Measurements from ENCODE around the gene DLG2.
"Not testable (repeated sequence)": the region's sequence is repeated elsewhere in the genome, so short reads cannot be mapped to it uniquely, and the experiment has no call there.

Gene DLG2

DNA sequence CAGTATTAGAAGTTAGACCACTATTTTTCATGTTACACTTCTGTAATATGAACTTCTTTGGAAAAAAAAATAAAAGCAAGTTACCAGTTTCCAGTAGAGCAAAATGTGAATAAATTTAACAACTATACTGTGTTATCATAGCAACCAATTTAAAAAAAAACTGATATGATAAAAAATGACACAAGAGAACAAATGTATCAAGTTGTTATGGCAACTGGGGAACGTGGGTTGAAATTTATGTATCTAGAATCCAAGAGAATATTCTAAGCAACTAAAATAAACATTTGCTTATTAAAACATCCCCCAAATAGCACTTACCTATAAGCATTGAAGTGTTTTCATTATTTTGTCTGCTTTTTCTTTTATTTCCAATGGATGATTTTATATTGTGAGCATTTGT lies 442.4 kb downstream of the DLG2 start:
- DNase-seq: no peak

DNA sequence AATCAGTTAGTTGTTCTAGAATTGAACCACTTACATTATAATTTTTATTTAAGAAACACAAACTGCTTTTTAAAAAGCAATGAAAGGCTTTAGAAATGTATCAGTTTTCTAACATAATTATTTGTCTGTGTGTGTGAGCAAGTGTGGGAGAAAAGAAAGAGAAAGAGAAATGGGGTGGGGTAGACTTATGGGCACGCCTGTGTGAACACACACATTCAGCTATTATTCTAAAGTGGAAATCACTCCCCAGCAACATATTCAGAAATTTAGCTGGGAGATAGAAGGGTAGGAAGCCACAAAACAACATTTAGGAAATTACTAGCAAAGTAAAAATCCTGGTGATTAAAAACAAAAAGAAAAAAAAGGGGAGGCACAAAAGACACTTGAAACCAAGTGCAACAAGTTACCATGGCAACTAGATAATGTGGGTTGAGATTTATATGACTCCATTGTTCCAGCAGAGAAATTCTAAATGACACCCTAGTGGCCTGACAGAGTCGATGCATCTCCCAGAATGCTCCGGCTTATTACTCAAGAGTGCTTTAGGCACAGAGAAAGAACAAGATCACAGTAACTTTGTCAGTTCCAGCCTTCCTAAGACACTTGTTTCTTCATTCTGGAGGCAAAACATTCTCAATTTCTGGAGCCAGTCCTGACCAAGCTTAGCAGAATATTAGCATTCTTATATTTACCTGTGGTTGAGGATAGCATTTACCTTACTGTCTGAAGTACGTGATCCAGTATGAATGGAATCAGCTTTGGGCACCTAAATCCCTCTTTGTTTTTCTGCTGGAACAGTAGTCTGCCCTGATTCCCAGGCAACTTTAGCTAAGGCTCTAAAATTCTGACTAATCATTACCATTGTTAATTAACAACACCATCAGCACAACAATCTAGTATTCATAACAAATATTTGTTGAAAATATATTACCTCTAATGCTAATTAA lies 444.4 kb downstream of the DLG2 start:
- no peak for DNase-seq

DNA sequence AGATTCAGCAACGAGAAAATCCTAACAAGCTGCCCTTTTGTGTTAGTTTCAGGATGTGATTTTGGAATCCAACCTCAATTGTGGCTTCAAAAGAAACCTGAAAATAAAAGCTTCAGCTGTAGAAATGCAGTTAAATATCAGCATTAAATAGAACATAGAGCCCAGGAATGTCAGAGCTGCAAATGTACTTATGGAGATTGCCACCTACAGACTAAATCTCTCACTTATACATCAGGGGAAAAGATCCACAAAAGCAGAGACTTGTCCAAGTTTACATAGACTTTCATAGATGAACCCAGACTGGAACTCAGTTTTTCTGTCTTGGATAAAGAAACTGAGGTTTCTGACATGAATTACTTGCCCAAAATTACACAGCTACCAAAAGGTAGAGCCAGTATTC lies 446.6 kb downstream of the DLG2 start:
- DNase-seq: no peak

DNA sequence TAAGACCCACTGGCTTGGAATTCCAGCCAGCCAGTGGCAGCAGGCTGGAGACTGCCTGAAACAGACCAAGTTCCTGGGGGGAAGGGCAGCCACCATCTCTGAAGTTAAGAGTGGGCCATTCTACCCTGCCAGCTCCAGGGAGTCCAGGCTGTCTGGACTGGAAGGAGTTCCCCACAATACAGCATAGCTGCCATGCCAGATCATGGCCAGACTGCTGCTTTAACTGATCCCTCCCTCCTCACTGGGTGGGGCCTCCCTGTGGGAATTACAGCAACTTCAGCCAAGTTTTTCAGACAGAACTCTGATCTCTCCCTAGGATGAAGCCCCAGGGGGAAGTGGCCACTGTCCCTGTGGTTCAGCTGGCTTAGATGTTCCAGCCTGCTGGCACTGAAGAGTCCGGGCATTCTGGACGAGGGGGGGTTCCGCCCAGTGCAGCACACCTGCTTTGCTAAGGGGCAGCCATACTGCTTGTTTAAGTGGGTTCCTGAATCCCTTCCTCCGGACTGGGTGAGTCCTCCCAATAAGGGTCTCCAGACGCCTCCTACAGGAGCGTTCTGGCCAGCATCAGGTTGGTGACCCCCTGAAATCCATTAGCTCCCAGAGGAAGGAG lies 455.4 kb downstream of the DLG2 start:
- DNase-seq: no peak

DNA sequence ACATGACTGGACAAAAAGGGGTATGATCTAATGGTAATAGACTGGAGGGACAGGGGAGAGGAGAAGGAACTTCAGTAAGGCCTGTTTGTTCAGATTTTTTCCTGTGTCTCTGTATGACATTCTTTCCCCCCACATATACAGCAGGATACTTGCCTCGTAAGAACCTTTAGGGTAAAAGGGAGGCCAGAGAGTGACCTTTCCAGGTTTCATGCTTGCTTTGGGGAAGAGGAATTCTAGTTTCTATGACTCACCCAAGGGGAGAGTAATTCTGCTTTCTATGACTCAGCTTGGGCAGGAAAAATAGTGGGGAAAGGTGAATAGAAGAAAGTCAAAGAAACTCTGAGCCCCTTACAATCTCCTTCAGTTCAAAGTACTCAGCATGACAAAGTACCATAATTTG lies 457.0 kb downstream of the DLG2 start:
- DNase-seq: no peak

DNA sequence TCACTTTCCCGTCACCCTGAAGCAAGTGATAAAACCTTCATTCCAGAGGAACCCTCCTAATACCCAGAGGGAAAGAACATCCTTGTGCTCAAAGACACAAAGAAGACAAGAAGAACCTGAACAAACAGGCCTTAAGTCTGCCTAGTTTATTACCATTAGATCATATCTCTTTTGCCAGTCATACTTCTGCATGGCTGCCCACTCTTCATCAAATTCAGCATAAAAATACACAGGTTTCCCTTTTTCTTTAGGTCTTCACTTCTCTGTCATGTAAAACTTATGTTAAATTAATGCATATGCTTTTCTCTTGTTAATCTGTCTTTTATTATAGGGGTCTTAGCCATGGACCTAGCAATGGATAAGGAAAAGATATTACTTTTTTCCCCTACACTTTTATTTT lies 459.7 kb downstream of the DLG2 start:
- DNase-seq: no peak

DNA sequence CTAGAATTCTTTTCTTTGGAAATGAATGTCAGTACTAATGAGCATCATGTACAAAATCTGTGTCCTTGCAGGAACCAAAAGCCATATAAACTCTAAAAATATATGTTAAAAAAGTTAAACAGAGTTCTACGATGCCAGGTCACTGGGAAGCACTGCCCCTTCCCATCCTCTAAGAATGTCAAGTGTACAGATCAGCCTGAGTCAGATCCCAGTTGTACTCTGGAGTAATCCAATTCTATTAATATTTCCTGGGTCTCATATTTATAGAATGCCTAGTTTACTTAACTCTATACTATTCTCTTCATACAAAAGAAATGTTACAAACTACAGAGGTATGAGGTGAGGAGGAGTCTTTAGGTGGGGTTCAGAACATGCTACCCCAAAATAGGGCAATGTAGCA lies 460.1 kb downstream of the DLG2 start:
- DNase-seq: no peak

DNA sequence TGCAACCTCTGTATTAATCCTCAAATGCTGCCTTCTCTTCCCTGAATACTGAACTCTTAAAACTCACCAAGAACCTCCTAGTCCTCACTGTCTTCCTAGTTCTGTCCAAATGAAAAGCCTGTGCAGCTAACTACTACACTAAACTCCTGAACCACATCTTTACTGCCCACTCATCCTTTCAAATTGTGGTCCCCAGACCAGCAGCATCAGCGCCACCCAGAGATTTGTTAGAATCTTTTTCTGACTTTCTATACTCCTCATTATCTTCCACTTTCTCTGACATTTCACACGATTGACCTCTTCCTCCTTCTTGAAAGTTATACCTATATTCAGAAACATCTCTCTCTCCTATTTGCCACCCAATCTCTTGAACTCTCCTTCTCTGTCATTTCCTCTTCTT lies 461.3 kb downstream of the DLG2 start:
- no peak for DNase-seq

DNA sequence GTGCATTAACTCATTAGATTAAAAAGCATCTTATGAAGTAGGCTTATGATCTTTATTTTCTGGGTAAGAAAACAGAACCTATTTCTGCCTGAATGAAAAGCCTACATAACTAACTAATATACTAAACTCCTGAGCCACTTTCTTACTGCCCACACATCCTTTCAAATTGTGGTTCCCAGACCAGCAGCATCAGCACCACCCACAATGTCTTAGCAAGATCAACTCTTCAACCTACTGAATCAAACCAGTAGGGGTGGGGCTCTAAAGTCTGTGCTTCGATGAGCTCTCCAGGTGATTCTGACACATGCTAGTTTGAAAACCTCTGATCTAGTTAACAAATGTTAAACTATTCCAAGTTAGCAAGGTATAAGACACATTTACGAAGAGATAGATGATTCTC lies 462.4 kb downstream of the DLG2 start:
- DNase-seq: no peak

DNA sequence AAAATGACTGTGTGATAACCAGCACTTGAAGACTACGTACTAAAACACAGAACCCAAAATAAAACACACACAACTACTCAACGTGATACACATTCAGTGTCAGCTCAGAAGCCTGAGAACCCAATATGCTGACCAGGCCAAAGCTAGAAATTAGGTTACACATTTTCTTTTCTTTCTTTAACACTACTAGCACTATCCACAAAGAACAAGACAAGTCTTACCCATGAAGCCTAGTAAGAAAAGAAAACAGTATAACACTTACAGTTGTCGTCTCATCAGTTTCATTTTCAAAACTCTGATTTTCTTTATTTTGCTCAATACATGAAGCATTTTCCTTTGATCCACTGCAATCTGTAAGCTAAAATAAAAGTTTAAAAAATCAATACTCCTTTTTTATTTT lies 472.9 kb downstream of the DLG2 start:
- DNase-seq: no peak

DNA sequence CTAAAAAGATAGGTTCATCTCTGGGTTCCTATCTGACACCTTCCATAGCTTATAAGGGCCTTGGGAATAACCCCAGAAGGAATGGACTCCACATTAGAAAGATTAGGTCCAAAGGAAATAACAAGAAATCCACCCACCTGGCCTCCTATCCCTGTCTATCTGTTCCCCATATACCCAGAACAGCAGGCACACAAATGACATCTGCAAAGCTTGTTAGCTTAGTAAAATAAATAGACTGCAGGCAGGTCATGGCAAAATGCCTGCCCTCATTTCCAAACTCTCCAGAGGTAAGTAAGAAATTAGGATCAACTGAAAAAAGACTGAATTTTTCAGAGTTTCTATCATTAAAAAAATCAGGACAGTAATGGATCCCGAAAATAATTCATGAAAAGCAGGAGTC lies 489.5 kb downstream of the DLG2 start:
- no peak for DNase-seq

DNA sequence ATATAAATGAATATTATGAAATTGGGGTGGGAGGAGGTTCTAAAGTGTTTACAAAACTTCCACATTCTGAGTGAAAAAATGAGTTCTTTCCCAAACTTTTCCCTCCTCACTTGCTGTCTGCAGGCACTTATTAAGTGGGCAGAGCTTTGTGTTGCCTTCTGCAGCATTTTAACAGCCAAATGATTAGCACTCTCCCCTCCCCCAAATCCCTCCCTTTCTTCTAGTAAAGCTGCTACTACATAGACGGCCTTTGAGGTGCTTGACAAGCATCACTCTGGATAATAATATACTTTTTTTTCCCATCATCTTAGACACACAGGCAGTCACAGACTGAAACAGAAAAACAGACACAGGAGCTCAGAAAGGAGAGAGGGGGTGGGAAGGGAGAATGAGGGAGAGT lies 493.5 kb downstream of the DLG2 start:
- no peak for DNase-seq

DNA sequence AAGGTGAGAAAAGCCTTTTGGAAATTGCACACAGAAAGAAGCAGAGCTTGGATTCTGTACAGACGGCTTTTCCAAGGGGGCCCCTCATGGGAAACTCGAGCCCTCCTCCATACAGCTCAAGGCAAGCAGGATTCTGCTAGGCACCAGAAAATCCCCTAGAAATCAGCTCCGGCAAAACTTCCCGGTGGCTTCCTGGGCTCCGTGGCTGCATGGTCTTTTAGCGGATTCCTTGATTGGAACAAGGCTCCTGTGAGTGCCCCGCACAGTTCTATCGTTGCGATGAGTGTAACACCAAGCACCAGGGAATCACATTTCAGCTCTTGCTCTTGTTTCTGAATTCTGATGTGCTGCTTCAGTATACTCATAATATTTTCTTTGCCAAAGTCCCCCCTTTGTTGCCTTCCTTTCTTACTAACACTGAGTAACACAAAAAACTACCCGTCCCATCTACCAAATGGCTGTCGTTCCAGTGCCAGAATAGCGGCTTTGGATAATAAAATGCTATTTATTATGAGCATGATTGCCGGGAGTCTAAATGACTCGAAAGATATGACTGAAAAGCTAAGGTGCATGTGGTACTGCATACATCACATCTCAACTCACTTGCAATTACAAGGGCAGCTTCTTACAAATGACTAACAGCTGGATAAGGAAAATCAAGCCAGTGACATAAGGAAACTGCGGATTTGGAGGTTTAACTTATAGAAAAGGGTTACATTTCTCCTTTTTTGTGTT lies 494.1 kb downstream of the DLG2 start:
- no peak for DNase-seq

DNA sequence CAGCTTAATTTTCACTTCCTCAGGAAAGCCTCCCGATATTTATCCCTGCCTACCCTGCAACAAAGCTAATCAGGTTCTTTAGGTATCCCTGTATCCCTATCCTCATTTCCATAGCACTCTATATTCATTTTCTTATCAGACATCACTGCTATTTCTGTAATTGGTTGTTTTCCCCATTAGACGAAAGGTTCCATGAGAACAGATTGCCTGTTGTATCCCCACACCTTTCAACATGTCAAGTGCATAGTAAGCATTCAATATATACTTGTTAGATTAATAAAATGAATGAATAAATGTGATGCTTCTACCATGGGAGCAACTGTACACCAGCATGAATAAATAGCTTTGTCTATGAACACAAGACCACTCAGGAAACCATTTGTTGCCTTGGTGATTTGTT lies 499.8 kb downstream of the DLG2 start:
- no peak for DNase-seq

DNA sequence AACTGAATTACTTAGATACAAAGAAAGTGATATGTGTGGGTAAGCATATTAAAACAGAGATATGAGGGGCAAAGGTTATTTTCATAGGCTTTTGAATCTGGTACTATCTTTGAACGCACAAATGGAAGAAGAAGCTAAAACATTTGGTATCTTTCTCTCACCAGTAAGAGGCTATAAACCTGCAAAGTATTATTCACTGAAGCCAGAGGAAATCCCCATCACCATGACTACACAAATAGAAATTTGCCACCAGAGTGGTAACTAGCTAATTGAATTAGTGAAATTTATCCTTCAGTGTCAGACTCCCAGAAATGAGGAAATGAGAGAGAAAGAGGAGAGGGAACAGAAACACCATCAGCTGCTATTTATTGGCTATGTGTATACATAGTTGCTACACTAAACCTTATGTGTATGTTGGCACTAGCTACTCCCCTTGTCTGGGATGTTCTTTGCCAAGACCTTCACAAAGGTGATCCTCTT lies 503.4 kb downstream of the DLG2 start:
- no peak for DNase-seq

DNA sequence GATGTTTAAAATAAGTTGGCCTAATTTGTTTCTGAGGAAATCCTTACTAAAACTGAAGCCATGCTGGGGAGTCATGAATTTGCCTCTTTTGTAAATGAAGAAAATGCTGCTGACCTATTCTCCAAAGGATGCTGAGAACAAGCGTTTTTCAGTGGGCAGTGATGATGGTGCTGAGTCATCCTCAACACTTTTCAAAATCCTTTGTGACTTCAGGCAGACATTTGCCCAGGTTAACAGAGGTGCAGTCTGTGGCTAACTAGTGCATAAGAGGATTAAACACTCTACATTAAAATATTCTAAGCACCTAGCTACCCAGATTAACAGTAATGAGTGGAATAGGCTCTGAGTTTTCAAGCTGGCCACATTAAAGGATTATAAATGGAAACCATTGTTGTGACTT lies 509.0 kb downstream of the DLG2 start:
- DNase-seq: no peak

DNA sequence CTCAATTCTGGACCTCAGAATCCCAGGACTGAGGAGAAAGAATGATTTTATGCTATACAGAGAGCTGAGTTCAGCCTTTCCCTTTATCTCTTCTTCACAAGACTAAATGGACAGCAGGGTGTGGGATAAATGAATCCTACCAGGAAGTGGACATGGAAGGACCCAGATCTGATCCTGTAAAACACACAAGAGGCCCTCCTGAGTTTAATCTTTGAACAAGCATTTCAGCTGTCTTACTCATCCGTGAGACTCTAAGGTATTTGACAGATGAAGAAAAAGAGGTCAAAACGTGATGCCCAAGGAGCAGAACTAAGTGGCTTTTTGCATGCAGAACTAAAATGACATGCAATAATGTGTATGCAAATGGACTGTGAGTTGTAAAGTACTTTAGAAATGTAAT lies 511.3 kb downstream of the DLG2 start:
- DNase-seq: no peak

DNA sequence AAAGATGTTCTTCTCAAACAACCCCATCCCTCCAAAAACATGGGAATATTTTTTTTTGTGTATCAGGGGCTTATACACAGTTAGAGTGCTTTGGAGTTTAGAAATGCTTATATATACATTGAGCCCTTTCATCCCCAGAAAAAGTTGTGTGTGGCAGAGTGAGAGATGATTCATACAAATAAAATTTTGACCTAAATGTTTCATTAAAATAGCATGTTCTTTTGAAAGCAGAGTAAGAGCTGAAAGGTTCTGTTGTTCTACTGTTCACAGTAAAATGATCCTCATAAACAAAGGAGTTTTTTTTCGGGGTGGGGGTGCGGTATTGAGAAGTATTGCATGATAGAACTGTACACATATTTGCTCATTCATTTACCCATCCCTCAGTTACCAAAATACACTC lies 512.4 kb downstream of the DLG2 start:
- no peak for DNase-seq

DNA sequence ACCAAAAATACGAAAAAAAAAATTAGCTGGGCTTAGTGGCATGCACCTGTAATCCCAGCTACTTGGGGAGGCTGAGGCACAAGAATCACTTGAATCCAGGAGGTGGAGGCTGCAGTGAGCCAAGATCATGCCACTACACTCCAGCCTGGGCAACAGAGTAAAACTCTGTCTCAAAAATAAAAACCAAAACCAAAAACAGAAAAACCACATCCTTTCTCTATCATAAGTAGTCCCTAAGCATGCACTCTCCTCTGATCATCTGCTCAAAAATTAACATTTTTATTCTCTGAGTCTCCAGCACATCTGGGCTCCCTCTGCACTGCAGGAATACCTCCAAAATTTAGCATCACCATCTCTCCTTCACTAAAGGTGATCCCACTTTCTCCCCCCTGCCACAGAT lies 516.9 kb downstream of the DLG2 start:
- not testable (repeated sequence) for DNase-seq

DNA sequence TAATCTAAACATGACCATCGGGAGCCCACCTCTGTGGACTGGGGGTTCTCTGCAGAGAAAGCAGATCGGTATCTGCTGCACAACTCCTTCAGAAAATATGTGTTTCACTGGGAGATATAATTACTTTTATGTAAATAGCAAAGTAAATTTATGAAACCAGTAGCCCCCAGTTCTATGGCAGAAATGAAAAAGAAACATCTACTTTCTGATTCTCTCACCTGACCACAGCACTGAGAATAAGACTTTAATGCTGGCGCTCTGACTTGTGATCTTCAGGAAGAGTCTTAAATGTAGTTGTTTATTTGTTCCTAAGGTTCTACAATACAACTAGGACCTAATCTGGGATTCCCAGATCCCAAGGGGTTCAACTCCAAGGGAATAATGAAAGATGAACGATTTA lies 518.0 kb downstream of the DLG2 start:
- DNase-seq: no peak

DNA sequence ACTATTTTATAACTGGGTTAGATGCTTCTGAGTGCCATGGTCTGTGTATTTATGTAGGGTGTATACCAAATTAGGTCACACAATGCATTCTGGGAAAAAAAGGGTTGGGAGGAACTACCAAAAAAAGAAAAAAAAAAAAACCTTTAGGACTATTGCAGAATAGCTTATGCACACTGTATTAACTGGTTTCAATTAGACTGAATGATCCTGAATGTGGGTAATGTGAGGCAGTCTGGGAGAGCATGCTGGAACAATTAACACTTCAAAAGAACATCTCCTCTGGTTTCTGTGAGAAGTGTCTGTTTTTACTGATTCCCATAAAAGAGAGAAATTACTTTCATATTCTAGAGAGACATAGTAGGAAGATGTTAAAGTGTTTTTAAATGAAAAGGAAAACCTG lies 521.3 kb downstream of the DLG2 start:
- no peak for DNase-seq

DNA sequence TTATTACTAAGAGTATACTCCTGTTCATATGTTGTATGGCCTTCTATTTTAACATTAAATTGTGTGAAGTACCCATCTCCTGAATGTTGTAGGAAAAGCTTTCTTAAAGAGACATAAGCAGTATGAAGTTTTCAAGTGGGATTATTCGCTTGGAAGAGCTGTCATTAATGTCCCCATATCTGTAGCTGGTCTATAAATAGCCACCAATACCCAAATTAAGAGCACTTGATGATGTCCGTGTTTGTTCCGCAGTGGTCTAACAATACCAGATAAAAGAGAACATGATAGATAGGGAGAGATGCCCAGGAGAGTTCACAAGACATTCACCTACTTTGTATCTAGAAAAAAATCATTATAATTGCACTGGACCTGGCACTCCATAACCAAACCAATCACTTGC lies 527.6 kb downstream of the DLG2 start:
- DNase-seq: no peak

DNA sequence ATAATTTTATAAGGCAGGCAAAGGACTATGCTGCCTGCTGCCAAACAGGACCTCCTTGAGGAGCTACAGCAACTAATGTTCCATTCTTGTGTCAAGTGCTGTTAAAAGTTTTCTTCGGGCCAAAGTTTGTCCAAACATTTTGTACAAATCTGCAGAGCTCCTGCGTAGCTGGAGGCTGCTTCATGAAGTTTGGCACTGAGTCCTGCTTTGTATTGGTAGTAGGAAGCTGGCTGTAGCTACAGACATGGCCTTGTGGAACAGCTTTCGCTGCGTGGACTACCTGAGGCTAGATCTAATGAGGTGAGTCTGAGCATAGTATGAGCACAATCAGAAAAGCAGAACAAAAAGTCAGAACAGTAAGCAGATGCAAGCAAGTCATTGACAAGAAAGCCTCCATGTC lies 528.1 kb downstream of the DLG2 start:
- DNase-seq: no peak

DNA sequence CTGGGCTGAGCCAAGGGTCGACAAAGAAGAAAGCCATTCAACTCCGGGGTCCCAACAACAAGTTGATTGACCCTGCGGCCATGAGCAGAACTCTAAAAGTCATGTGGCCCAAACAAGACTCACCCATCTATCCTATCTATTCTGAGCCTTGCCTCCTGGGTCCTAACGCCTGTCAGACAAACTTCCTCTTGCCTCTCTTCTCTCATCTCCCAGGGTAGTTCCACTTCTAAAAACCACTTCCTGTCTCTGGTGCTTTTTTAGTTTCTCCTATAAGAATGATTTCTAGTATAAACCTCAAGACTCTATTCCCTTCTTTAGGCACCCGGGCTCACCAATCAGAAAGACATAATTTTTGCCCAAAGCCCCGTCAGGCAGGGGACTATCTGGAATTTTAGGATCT lies 530.2 kb downstream of the DLG2 start:
- no peak for DNase-seq

All from CD4-positive, alpha-beta T cell treated with Interleukin-1 beta for 1 hour (primary cell).